HCT116 (cell line): ENCODE data around the gene C2CD3. TPM values are rescaled to one million over a fixed set of nuclear protein-coding genes. Genes with fewer than 3 reads are reported as not detected.

Experiments
- ATAC-seq: fragments of 200-7000 bp; cut with Tn5 transposase; 2 replicates; pipeline ENCODE4 v1.9.1; 2020; ENCODE audit warnings: mild to moderate bottlenecking, moderate library complexity
- BruUV-seq: library from RNA; stranded (reverse); fragments of 400-500 nt; replicated peaks from 2 replicates; lab custom pipeline; 2021; lab: Mats Ljungman, UMichigan
- CTCF ChIA-PET: fragments of 300-600 bp; sonication (Branson Sonifier 250); formaldehyde crosslinking; loops from one replicate; lab custom pipeline; 2021; ENCODE audit warnings: antibody characterized with exemption; lab: Charles Lee
- POLR2A ChIA-PET: fragments of 300-600, 350-600 bp; sonication (Branson Sonifier 250); formaldehyde crosslinking; loops from one replicate; lab custom pipeline; 2021; ENCODE audit warnings: antibody characterized with exemption; lab: Charles Lee
- RAD21 ChIA-PET, 2 experiments: fragments of 300-600 bp; sonication (Branson Sonifier 250); formaldehyde crosslinking; loops; one replicate each; lab custom pipeline; 2023; ENCODE audit warnings: low total read pairs in 2 of 2; ENCODE audit not compliant: uncharacterized antibody in 2 of 2, unreplicated experiment in 2 of 2, low non-redundant PET in 1 of 2; lab: Charles Lee
- DNase-seq: peaks from one replicate; pipeline ENCODE4 v3.0.0-alpha.2; 2010; ENCODE audit warnings: low read depth, low spot score
- H2AFZ ChIP-seq: fragments of 200-600 bp; shearing (Covaris generic), sonication (generic); 2 replicates; pipeline ENCODE4 v1.6.1; 2017; ENCODE audit warnings: low read depth, mixed run types, mixed read lengths, antibody characterized with exemption, low read length; ENCODE audit not compliant: poor library complexity, severe bottlenecking
- H3K27ac ChIP-seq: 2 replicates; pipeline ENCODE4 v1.5.1; 2012; ENCODE audit warnings: low read depth, low read length
- H3K27me3 ChIP-seq: fragments of 200-600 bp; sonication (generic); 2 replicates; pipeline ENCODE4 v1.6.1; 2016; ENCODE audit warnings: mixed run types, low read length, mixed read lengths; ENCODE audit not compliant: insufficient read depth
- H3K36me3 ChIP-seq, 2 experiments: fragments of 200-500 bp in 1 of 2; fragments of 200-600 bp in 1 of 2; sonication (Bioruptor generic) in 1 of 2; sonication (generic) in 1 of 2; 2 replicates each; pipeline versions ENCODE4 v1.5.1 to v1.6.1; 2014 to 2016; ENCODE audit warnings: low read length in 2 of 2, inconsistent platforms in 1 of 2, mixed read lengths in 1 of 2, mixed run types in 1 of 2; ENCODE audit not compliant: insufficient read depth in 2 of 2, control insufficient read depth in 1 of 2
- H3K4me1 ChIP-seq, 2 experiments: fragments of 200-600 bp in 1 of 2; sonication (generic) in 1 of 2; 2 replicates each; pipeline versions ENCODE4 v1.5.1 to v1.6.1; 2012 to 2017; ENCODE audit warnings: low read length in 2 of 2, inconsistent platforms in 1 of 2, mild to moderate bottlenecking in 1 of 2, mixed read lengths in 1 of 2, mixed run types in 1 of 2, moderate library complexity in 1 of 2; ENCODE audit not compliant: insufficient read depth in 2 of 2, control insufficient read depth in 1 of 2
- H3K4me2 ChIP-seq: fragments of 200-600 bp; sonication (generic); 2 replicates; pipeline ENCODE4 v1.6.1; 2017; ENCODE audit warnings: mixed run types, low read length, mixed read lengths
- H3K4me3 ChIP-seq, 2 experiments: fragments of 200-600 bp in 1 of 2; sonication (generic) in 1 of 2; replicated peaks in 1 of 2; 2 replicates each; pipeline ENCODE4 v1.5.1; 2011 to 2016; ENCODE audit warnings: low read length in 2 of 2, control low read depth in 1 of 2, low read depth in 1 of 2, mild to moderate bottlenecking in 1 of 2, mixed read lengths in 1 of 2, mixed run types in 1 of 2
- H3K79me2 ChIP-seq: fragments of 200-600 bp; sonication (generic); 2 replicates; pipeline ENCODE4 v1.6.1; 2017; ENCODE audit warnings: mild to moderate bottlenecking, mixed run types, low read length, moderate library complexity, mixed read lengths; ENCODE audit not compliant: insufficient read depth
- H3K9ac ChIP-seq: fragments of 200-600 bp; sonication (generic); 2 replicates; pipeline ENCODE4 v1.6.1; 2016; ENCODE audit warnings: low read length, mixed read lengths
- H3K9me2 ChIP-seq: fragments of 200-600 bp; sonication (generic), shearing (Covaris generic); 2 replicates; pipeline ENCODE4 v1.6.1; 2017; ENCODE audit warnings: mixed run types, mild to moderate bottlenecking, moderate library complexity; ENCODE audit not compliant: insufficient read depth
- H3K9me3 ChIP-seq, 2 experiments: fragments of 200-500 bp in 1 of 2; fragments of 200-600 bp in 1 of 2; sonication (Bioruptor generic) in 1 of 2; sonication (generic) in 1 of 2; 2 replicates each; pipeline ENCODE4 v1.6.1; 2014 to 2017; ENCODE audit warnings: low read length in 2 of 2, mixed read lengths in 2 of 2, inconsistent platforms in 1 of 2, low read depth in 1 of 2, mild to moderate bottlenecking in 1 of 2, mixed run types in 1 of 2, moderate library complexity in 1 of 2; ENCODE audit not compliant: control insufficient read depth in 1 of 2, insufficient read depth in 1 of 2
- H4K20me1 ChIP-seq: fragments of 200-600 bp; sonication (generic), shearing (Covaris generic); 2 replicates; pipeline ENCODE4 v1.6.1; 2017; ENCODE audit warnings: mixed run types, mild to moderate bottlenecking, moderate library complexity; ENCODE audit not compliant: insufficient read depth
- CEBPB ChIP-seq: IDR thresholded peaks from 2 replicates; pipeline ENCODE4 v1.6.1; 2012; ENCODE audit warnings: low read depth
- EZH2phosphoT487 ChIP-seq: fragments of 200-600 bp; IDR thresholded peaks from 2 replicates; pipeline ENCODE4 v1.6.1; 2018; ENCODE audit warnings: antibody characterized with exemption, borderline replicate concordance
- POLR2AphosphoS5 ChIP-seq: IDR thresholded peaks from 2 replicates; pipeline ENCODE4 v1.6.1; 2011; ENCODE audit warnings: mild to moderate bottlenecking, low read depth, low read length, moderate library complexity
- RAD21 ChIP-seq: IDR thresholded peaks from 2 replicates; pipeline ENCODE4 v1.6.1; 2012; ENCODE audit warnings: low read depth, mild to moderate bottlenecking
- SP1 ChIP-seq: IDR thresholded peaks from 2 replicates; pipeline ENCODE4 v1.6.1; 2012; ENCODE audit warnings: low read depth
- SRF ChIP-seq: IDR thresholded peaks from 2 replicates; pipeline ENCODE4 v1.6.1; 2012; ENCODE audit warnings: low read depth
- ZBTB33 ChIP-seq: IDR thresholded peaks from 2 replicates; pipeline ENCODE4 v1.6.1; 2011; ENCODE audit warnings: mild to moderate bottlenecking, low read length, moderate library complexity; ENCODE audit not compliant: insufficient replicate concordance; ENCODE audit errors: extremely low read depth
- ZNF274 ChIP-seq: fragments of 200-500 bp; sonication (Bioruptor generic); IDR thresholded peaks from 2 replicates; pipeline ENCODE4 v1.6.1; 2014; ENCODE audit warnings: mild to moderate bottlenecking, low read depth, low read length, inconsistent platforms
- intact Hi-C: fragments of 100-400 bp; cut with micrococcal nuclease; formaldehyde crosslinking; loops from 2 replicates; pipeline ENCODE4 v1.10.0; 2022
- total RNA-seq: library from RNA; stranded (reverse); gene quantifications from one replicate; pipeline ENCODE4 v1.2.1, GENCODE V29; 2021; ENCODE audit not compliant: unreplicated experiment

The C2CD3 gene
- total RNA-seq, 1 experiment from 2014 or later = 30.6 TPM

GRCh38 chr11:74204701-74205100, 33.9 kb upstream of the C2CD3 start:
- ChIA-PET RAD21 (no interaction called here), POLR2A (no interaction called here), CTCF (no interaction called here)
- H2AFZ ChIP-seq = no peak overlapping the region
- H3K79me2 ChIP-seq = peaks cover 28% of the 10 kb centered on the region
- no peak overlapping the region for H3K27ac ChIP-seq
- H3K9me3 ChIP-seq = no peaks in the 10 kb centered on the region
- TF ChIP-seq SP1 (no peak), RAD21 (no peak), SRF (no peak)
- BruUV-seq = TSS peak; percentile 40
- no peaks in the 10 kb centered on the region for H4K20me1 ChIP-seq
- no peaks in the 10 kb centered on the region for H3K27me3 ChIP-seq
- intact Hi-C loops = loop anchor here (10.0 kb wide), 1 partner anchor 240 kb away; no protein-coding TSS in a partner anchor
- H3K36me3 ChIP-seq = peaks cover 2 to 16% of the 10 kb centered on the region in 2 experiments
- ATAC-seq = no peak
- no peaks in the 10 kb centered on the region for H3K9me2 ChIP-seq
- no peaks in the 10 kb centered on the region for H3K4me1 ChIP-seq
- H3K9ac ChIP-seq = no peak overlapping the region
- no peak overlapping the region for H3K4me2 ChIP-seq
- no peak for DNase-seq
- H3K4me3 ChIP-seq = no peak overlapping the region

GRCh38 chr11:74203966-74204365, 33.2 kb upstream of the C2CD3 start:
- ChIA-PET RAD21 (no interaction called here), POLR2A (no interaction called here), CTCF (no interaction called here)
- Histone ChIP-seq H3K9ac (no peak overlapping the region), H3K9me2 (no peaks in the 10 kb centered on the region), H2AFZ (no peak overlapping the region), H3K27ac (no peak overlapping the region), H3K9me3 (no peaks in the 10 kb centered on the region), H3K4me1 (no peaks in the 10 kb centered on the region), H3K4me2 (no peak overlapping the region), H3K4me3 (no peak overlapping the region), H4K20me1 (no peaks in the 10 kb centered on the region), H3K27me3 (no peaks in the 10 kb centered on the region), H3K79me2 (peaks cover 31% of the 10 kb centered on the region), H3K36me3 (peaks cover 0 to 13% of the 10 kb centered on the region in 2 experiments; a peak in 3 of 4 replicates)
- intact Hi-C loops = loop anchor here (10.0 kb wide), 1 partner anchor 239 kb away; no protein-coding TSS in a partner anchor
- ATAC-seq (no peak), DNase-seq (no peak)
- no TSS peak for BruUV-seq
- TF ChIP-seq EZH2phosphoT487 = no peak
- TF ChIP-seq POLR2AphosphoS5 = no peak
- no peak for TF ChIP-seq RAD21
- no peak for TF ChIP-seq CEBPB
- TF ChIP-seq ZNF274 = no peak
- TF ChIP-seq ZBTB33 = no peak
